Measurements from ENCODE around the gene EML1.

DNA sequence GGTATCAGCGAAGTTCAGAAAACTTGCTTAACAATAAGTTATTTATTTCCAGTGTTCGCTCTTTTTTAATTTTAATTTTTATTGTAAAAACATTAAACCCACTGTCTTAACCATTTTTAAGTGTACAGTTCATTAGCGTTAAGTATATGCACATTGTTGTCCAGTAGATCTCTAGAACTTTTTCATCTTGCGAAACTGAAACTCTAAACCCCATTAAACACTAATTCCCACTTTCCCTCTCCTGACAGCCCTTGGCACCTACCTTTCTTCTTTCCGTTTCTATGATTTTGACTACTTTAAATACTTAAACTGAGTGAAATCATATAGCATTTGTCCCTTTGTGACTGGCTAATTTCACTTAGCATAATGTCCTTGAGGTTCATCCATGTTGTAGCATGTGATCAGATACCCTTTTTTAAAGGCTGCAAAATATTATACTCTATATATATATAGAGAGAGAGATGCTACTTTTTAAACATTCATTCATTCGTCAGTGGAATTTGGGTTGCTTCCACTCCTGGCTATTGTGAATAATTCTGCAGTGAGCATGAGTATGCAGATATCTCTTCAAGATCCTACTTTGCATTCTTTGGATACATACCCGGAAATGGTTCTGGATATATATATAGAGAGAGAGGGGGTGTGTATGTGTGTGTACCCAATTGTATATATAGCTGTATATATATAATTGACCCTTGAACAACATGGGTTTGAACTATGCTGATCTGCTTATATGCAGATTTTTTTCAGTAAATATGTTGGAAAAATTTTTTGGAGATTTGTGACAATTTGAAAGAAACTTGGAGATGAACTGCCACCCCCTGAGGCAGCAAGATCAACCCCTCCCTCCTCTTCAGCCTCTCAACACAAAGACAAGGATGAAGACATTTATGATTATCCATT is 197.3 kb downstream of the EML1 start:
- TF ChIP-seq BHLHE40 (IDR thresholded peaks at IDR 0.05; ENCODE audit: borderline replicate concordance) (no peak), FOXK2 (IDR thresholded peaks at IDR 0.05) (no peak), SUZ12 (IDR thresholded peaks at IDR 0.05) (no peak), FOXM1 (IDR thresholded peaks at IDR 0.05; ENCODE audit: borderline replicate concordance) (no peak), CTBP1 (IDR thresholded peaks at IDR 0.05; ENCODE audit: borderline replicate concordance) (no peak), TARDBP (IDR thresholded peaks at IDR 0.05) (no peak), SP1 (IDR thresholded peaks at IDR 0.05) (no peak)
- TF ChIP-seq, protein P1, sequence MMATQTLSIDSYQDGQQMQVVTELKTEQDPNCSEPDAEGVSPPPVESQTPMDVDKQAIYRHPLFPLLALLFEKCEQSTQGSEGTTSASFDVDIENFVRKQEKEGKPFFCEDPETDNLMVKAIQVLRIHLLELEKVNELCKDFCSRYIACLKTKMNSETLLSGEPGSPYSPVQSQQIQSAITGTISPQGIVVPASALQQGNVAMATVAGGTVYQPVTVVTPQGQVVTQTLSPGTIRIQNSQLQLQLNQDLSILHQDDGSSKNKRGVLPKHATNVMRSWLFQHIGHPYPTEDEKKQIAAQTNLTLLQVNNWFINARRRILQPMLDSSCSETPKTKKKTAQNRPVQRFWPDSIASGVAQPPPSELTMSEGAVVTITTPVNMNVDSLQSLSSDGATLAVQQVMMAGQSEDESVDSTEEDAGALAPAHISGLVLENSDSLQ (IDR thresholded peaks at IDR 0.05), result no peak

Data from HEK293T (cell line).